HG03039 (cell line): ENCODE data around the gene OR5M8.

Experiments used
- ATAC-seq: cut with Tn5 transposase; IDR thresholded peaks from one replicate; pipeline ENCODE4 v1.9.1; 2021; ENCODE audit warnings: mild to moderate bottlenecking, moderate library complexity; ENCODE audit not compliant: unreplicated experiment

The OR5M8 gene

DNA sequence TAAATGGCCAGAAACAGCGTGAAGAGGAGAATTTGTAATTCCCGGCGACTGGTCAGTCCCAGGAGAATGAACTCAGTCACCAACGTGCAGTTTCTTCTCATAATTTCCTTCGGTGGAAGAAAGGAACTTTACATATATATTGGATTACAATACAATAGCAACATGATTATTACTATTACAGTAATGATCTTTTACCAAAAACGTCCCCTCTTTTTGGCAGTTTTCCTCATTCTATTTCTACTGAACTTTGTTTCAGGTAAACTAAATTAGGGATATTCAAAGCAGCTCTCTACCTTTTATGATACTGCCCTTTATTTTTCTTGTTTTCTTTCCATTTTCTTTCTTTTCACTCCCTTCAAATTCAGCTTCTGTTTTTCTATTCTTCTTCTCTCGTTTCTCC, at the start of gene OR5M8:
TSS of gene OR5M8 (minus strand) at position 101 of the 400 bp plus-strand sequence. CDS start at position 101, 0 bp downstream.
- no peak for ATAC-seq

DNA sequence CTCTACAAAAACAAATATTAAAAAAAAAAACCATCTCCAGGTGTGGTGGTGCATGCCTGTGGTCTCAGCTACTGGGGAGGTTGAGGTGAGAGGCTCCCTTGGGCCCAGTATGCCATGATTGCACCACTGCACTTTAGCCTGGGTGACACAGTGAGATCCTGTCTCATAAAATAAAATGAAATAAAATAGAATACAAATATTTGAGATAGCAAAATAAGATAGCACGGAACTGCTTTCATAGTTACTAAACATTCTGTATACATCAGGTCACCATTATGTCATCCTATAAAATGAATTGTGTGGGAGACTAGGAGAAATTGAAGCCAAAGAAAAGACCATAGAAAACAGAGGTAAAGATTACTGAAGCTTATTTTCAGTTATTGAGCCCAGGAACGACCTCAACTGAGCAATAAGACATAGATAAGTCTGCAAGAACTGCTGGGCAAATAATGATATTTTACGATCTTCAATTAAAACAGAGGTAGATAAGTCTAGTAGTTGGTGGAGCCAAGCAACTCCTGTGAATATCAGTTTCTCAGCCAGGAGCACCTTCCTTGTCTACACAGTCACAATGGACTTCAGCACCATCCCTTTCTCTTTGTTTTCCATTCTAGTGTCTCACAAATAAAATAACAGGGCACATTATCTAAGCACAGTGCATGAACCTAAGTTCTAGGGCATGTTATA, 42.0 kb upstream of the OR5M8 start:
- ATAC-seq, result no peak

DNA sequence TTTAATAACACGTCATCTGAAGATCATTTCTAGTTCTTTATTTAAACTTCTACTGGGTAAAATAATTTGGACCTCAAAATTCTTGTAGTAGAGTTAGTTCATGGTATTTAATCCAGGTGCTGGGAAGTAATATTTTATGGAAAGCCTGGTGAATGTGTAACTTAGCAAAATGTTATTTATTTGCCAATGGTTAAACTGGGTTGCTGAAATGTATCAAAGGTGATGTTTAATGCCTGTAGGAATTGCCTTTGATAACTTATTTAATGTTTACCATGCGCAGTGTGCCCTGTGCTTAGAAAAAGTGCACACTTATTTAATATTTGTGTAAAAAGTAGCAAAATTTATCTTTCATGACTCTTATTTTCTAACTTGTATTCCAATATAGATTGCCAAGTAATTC, 40.7 kb upstream of the OR5M8 start:
- no peak for ATAC-seq

DNA sequence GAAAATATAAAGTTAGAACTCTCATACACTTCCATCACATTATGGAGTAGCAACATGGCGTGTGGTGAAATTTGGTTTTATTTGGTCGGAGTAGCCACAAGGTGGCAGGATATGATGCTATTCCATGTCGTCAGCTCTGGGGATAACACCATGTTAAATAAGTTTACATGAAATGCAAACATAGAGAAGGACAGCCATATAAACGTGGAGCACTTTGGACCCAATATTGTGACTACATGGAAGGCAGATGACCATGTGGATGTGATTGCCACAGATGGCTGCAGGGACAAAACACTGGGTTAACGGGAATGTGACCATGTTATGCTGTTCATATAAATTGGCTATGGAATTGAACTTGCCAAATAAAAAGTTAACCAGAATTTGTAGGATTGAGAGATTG, 30.8 kb upstream of the OR5M8 start:
- no peak for ATAC-seq

- no peak for ATAC-seq
Measured at GRCh38 chr11:56513280-56513679, 22.1 kb upstream of the OR5M8 start.

DNA sequence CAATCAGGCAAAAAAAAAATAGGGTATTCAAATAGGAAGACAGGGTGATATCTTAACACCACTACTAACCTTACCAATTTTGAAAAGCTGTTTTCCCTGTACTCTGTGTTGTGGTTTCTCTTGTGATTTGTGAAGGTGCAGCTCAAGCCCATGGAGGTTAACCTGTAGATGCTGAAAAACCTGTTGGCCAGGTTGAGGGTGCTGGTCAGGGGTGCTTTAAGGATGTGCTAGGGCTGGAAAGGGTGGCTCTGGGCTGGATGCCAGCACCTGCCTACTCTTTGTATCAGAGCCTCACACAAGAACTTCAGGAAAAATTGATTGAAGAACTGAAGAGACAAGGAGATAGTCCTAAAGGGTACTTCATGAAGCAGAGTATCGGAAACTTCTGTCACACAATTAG, 18.3 kb upstream of the OR5M8 start:
- ATAC-seq, result no peak

- ATAC-seq, result no peak
Measured at GRCh38 chr11:56497010-56497409, 5.8 kb upstream of the OR5M8 start.

DNA sequence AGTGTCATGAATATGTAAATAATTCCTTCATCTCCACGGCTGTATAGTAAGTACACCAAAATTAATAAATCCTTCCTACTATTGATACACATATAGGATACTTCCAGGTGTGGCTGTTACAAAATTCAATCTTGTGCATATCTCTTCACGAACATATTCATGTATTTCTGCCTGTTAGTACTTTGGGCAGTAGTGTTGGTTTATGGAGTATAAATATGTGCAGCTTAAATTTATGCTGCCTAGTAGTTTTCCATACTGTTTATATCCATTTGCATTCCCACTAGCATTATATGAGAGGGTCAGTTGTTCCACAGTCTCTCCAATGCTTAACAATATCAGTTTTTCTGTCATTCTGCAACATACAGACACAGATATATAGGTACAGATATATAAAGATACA, 3.9 kb upstream of the OR5M8 start:
- no peak for ATAC-seq

GRCh38 chr11:56486801-56487200, 4.4 kb downstream of the OR5M8 start:
- ATAC-seq, result no peak

DNA sequence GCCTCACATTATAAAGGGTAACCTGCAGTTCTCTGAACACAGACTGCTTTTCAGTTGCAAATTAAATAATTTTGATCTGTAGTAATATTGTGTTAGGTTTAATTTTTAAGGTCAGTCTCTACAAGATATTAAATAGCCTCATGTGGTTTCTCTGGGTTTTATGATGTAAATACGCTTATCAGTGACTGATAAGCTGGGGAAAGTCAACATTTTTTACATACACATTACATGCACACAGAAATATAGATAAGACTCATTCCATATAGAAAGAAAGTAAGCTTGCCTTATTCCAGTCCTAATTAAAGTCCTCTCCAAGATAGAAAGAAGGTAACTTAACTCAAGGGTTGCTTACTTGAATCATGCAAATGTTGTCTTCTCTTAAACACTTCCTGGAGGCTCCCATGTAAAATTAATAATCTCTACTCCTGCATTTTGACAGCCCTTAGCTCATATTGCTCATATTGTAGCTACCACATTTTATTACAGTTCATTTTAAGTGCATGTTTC, 16.4 kb downstream of the OR5M8 start:
- no peak for ATAC-seq

GRCh38 chr11:56473252-56473651, 17.9 kb downstream of the OR5M8 start, which contains the start of gene OR5M3:
Gene OR5M3, minus strand, starts transcription at chr11:56473352. Its CDS starts 2,855 bp downstream, at chr11:56470497.
- ATAC-seq, result no peak

DNA sequence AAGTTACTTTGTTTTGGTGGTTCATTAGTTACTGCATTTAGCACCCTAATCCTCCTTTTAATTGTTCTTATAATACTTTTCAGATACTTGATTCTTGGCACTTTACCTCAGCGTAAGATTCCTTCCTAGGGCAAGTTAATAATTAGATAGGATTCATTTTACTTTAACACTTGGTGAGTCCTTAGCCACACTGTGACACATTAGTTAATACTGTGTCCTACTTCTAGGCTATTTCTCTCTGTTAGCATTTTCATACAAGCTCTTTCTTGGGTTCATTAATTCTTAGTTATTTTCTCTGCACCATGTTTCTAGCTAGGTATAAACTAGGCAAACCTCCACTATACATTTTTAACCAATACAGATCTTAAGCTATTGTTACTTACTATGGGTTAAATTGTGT, 34.1 kb downstream of the OR5M8 start:
- ATAC-seq, result no peak

DNA sequence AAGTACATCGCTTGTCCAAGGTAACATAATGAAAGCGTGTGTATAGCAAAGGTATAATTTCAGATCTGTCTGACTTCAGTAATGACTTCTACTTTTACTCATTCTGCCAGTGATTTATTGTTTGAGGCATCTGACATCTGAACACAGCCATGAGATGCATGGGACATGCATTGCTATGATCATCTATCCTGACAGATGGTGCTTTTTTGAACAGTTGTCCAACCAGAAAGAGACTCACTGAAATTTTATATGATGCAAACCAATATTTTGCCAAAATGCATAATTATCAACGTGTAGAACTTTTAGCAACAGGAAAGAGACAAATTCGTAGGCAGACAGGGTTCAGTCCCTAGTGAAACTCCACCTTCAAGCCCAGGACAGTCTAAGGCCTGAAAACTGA, 37.6 kb downstream of the OR5M8 start:
- ATAC-seq, result no peak
